Suprapubic skin (tissue), 4 donors: ENCODE results near the gene MFGE8. TPM values are rescaled to one million over a fixed set of nuclear protein-coding genes. Genes with fewer than 3 reads are reported as not detected.
A peak's percentile ranks its signal among the peaks of the same experiment; 100 is the strongest.

Experiments used
- DNase-seq, 2 donors: peaks; one replicate each; pipeline ENCODE4 v3.0.0-alpha.2; 2019; ENCODE audit warnings: low spot score in 2 of 2
- H3K27ac ChIP-seq: fragments of 200-600 bp; sonication (generic); one replicate; pipeline ENCODE4 v1.5.1; 2019
- H3K27me3 ChIP-seq: fragments of 200-600 bp; sonication (generic); one replicate; pipeline ENCODE4 v1.5.1; 2019
- H3K36me3 ChIP-seq: fragments of 200-600 bp; sonication (generic); one replicate; pipeline ENCODE4 v1.5.1; 2019
- H3K4me1 ChIP-seq: fragments of 200-600 bp; sonication (generic); one replicate; pipeline ENCODE4 v1.5.1; 2019
- H3K4me3 ChIP-seq: fragments of 200-600 bp; sonication (generic); one replicate; pipeline ENCODE4 v1.5.1; 2019; ENCODE audit warnings: mild to moderate bottlenecking
- H3K9me3 ChIP-seq: fragments of 200-600 bp; sonication (generic); one replicate; pipeline ENCODE4 v1.5.1; 2019
- EP300 ChIP-seq: sonication (generic); formaldehyde crosslinking; IDR thresholded peaks from one replicate; pipeline ENCODE4 v1.6.1; 2017; ENCODE audit warnings: antibody characterized with exemption
- POLR2A ChIP-seq, 2 donors: fragments of 450-650 bp; IDR thresholded peaks; one replicate each; pipeline ENCODE4 v1.6.1; 2017; ENCODE audit warnings: antibody characterized with exemption in 2 of 2, mild to moderate bottlenecking in 2 of 2, moderate library complexity in 2 of 2
- POLR2AphosphoS5 ChIP-seq, 3 donors: sonication (generic); formaldehyde crosslinking; IDR thresholded peaks; one replicate each; pipeline ENCODE4 v1.6.1; 2017; ENCODE audit warnings: antibody characterized with exemption in 3 of 3
- WGBS: methylation state at CpG from one replicate; pipeline ENCODE4 v1.1.5; 2018; 5-methylcytosine and 5-hydroxymethylcytosine counted together
- total RNA-seq, 4 donors: library from RNA; depleted of rRNA; stranded (reverse); fragments of >200 nt; gene quantifications; one replicate each; pipeline ENCODE4 v1.1.0, GENCODE V29; 2016
- TF ChIP-seq, protein P1 (sequence below), 2 donors: fragments of 200-600 bp in 1 of 2; fragments of 450-650 bp in 1 of 2; sonication (generic) in 1 of 2; IDR thresholded peaks; one replicate each; pipeline ENCODE4 v1.5.1; 2016 to 2019; ENCODE audit warnings: antibody characterized with exemption in 2 of 2, mild to moderate bottlenecking in 1 of 2, moderate library complexity in 1 of 2

MFGE8 gene
- total RNA-seq, 4 donors from 2014 or later: 154 to 211 (median 171) TPM

DNA sequence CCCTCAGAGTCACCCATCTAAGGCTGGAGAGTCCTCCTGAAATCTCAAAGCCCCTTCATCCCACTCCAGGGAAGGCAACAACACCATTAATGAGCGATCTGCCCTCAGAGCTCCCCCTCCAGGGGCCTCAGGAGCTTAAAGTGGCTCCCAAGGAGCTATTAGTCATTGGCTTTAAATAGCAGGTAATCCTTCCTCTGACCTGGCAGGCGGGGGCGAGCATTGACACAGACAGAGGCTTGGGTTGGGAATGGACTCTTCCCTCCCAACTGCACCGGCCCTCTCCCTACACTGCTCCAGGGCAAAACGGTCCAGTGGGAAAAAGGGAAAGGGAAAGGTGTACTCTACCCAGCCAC, 1.4 kb downstream of the MFGE8 start:
- 33% methylated on average over 5 of the region's 5 CpGs for WGBS
- peaks cover 31% of the 10 kb centered on the region for H3K36me3 ChIP-seq
- H3K4me1 ChIP-seq: peaks cover 55% of the 10 kb centered on the region
- H3K4me3 ChIP-seq: peak overlapping the region; percentile 88
- no peaks in the 10 kb centered on the region for H3K9me3 ChIP-seq
- TF ChIP-seq EP300 (no peak), POLR2A (IDR thresholded peaks at IDR 0.05) (no peak), POLR2AphosphoS5 (IDR thresholded peaks at IDR 0.05) (no peak)
- TF ChIP-seq, protein P1, sequence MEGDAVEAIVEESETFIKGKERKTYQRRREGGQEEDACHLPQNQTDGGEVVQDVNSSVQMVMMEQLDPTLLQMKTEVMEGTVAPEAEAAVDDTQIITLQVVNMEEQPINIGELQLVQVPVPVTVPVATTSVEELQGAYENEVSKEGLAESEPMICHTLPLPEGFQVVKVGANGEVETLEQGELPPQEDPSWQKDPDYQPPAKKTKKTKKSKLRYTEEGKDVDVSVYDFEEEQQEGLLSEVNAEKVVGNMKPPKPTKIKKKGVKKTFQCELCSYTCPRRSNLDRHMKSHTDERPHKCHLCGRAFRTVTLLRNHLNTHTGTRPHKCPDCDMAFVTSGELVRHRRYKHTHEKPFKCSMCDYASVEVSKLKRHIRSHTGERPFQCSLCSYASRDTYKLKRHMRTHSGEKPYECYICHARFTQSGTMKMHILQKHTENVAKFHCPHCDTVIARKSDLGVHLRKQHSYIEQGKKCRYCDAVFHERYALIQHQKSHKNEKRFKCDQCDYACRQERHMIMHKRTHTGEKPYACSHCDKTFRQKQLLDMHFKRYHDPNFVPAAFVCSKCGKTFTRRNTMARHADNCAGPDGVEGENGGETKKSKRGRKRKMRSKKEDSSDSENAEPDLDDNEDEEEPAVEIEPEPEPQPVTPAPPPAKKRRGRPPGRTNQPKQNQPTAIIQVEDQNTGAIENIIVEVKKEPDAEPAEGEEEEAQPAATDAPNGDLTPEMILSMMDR (IDR thresholded peaks at IDR 0.05): no peak
- no peaks in the 10 kb centered on the region for H3K27me3 ChIP-seq
- H3K27ac ChIP-seq: peak overlapping the region; percentile 91
- no peak for DNase-seq

DNA sequence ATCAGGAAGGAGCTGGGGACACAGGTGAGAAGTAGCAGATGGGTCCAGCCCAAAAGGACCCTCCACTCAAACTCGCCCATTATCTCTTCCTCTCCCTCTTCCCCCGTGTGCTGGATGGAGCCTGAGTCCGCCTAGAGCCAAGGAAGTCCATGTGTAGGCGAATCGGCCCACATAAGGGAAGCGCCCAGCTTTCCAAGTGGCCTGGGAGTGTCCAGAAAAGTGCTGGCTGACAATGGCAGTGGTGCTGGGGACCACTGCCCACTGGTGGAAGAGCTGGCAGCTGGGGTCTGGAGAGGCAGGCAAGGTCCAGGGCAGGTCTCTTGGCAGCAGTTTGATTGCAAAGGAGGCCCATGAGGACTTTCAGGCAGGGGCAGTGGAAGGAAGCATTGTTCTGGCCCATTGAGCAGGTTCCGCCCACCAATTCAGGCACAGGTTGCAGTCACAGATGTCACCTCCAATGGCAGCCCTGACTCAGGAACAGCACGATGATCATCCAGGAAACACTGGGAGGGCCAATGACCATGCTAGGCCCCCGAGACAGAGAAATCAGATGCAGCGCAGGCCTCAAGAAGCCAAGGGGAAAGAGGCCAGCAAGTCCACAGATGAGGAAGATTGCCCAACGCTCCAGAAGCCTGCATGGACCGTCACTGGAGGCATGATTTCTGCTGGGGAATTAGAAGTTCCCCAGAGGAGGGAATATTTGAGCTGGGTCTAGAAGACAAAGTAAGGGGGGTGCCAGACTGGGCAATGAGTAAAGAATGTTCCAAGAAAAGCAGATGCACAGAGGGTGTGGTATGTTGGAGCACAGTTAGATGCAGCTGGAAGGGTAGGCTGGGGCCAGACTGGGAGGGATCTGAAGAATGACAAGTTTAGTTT, 3.0 kb downstream of the MFGE8 start:
- Histone ChIP-seq H3K4me3 (peak overlapping the region; percentile 88), H3K36me3 (peaks cover 45% of the 10 kb centered on the region), H3K27me3 (no peaks in the 10 kb centered on the region), H3K4me1 (peaks cover 63% of the 10 kb centered on the region), H3K9me3 (no peaks in the 10 kb centered on the region), H3K27ac (peak overlapping the region; percentile 41)
- WGBS: 67% methylated on average over 9 of the region's 12 CpGs
- DNase-seq: no peak
- TF ChIP-seq POLR2A (IDR thresholded peaks at IDR 0.05) (no peak), EP300 (no peak), POLR2AphosphoS5 (IDR thresholded peaks at IDR 0.05) (peak in 2 of 3 donors; percentile 42 to 46)
- TF ChIP-seq, protein P1 (IDR thresholded peaks at IDR 0.05): no peak

DNA sequence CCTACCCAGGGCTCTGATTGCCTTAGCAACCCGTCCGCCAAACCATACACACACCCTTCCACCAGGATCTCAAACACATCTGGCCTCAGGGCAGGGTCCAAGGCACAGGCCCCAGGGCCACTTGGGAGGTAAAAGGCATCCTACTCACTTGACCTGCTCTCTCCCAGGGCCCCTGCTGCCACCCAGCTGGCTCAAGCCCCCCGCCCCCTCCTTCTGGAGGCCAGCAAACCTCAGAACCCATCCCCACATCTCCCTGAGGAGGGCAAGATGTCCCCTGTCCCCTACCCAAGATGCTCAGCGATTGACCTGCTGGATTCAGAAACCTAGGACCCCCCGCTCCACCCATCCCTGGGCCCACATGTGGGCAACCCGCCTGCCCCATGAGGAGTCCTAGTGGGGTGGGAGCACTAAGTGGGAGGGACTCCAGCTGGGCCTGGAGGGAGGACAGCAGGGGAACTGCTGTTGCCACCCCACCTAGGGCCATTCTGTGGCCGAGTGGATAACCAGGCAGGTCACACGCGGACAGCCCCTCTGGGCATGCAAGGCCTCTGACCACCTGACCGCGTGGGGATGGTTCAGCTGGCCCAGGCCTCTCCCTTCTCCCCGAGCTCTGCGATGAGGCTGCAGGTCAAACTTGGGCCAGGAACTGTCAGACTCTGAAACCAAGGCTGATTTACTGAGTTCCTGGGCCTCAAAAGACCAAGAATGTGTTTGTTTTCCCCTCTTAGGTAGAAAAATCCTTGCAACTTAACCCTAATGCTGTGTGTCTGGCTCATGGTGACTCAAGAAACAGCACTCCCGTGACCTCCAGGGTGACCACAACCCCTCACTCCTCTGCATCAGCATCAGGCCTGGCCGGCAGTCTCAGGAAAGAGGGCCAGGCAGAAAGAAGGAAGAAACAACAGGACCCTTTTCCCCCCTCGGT, 4.2 kb downstream of the MFGE8 start:
- no peaks in the 10 kb centered on the region for H3K27me3 ChIP-seq
- no peaks in the 10 kb centered on the region for H3K9me3 ChIP-seq
- no peak for DNase-seq
- H3K4me3 ChIP-seq: peak overlapping the region; percentile 88
- TF ChIP-seq POLR2A (IDR thresholded peaks at IDR 0.05): no peak
- no peak for TF ChIP-seq EP300
- no peak for TF ChIP-seq POLR2AphosphoS5 (IDR thresholded peaks at IDR 0.05)
- TF ChIP-seq, protein P1 (IDR thresholded peaks at IDR 0.05): no peak
- 93% methylated on average over 8 of the region's 16 CpGs for WGBS
- peaks cover 68% of the 10 kb centered on the region for H3K4me1 ChIP-seq
- peaks cover 45% of the 10 kb centered on the region for H3K36me3 ChIP-seq
- H3K27ac ChIP-seq: no peak overlapping the region

DNA sequence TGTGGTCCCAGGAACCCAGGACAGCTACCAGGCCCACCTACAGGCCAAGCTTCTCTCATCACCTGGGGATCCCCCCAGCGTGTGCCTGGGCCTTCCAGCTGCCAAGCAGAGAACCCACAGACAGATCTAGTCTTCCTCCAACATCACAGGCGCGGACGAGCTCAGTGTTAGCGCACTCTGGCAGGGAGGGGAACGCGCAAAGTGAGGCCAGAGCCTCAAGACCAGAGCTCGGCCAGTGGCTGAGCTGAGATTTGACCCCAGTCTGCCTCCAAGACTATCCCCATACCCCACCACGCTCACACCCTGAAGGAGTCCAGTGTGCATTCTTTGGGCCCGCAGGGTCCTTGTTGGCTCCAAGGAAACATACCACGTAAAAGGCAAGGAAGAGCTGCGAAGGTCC, 5.1 kb downstream of the MFGE8 start:
- H3K27ac ChIP-seq: no peak overlapping the region
- WGBS: 94% methylated on average over 10 of the region's 12 CpGs

More for the DNA sequence above, 5.1 kb downstream of the MFGE8 start:
- Histone ChIP-seq H3K9me3 (no peaks in the 10 kb centered on the region), H3K4me1 (peaks cover 67% of the 10 kb centered on the region), H3K4me3 (no peak overlapping the region), H3K36me3 (peaks cover 53% of the 10 kb centered on the region), H3K27me3 (no peaks in the 10 kb centered on the region)
- no peak for DNase-seq
- no peak for TF ChIP-seq EP300
- TF ChIP-seq, protein P1 (IDR thresholded peaks at IDR 0.05): no peak
- no peak for TF ChIP-seq POLR2A (IDR thresholded peaks at IDR 0.05)
- TF ChIP-seq POLR2AphosphoS5 (IDR thresholded peaks at IDR 0.05): no peak
